GM21423 (cell line): ENCODE data around the gene ASRGL1.
"Not testable (repeated sequence)": the region's sequence is repeated elsewhere in the genome, so short reads cannot be mapped to it uniquely, and the experiment has no call there.

Experiments
- ATAC-seq: cut with Tn5 transposase; IDR thresholded peaks from one replicate; pipeline ENCODE4 v1.9.1; 2021; ENCODE audit warnings: mild to moderate bottlenecking, moderate library complexity; ENCODE audit not compliant: unreplicated experiment

The ASRGL1 gene

DNA sequence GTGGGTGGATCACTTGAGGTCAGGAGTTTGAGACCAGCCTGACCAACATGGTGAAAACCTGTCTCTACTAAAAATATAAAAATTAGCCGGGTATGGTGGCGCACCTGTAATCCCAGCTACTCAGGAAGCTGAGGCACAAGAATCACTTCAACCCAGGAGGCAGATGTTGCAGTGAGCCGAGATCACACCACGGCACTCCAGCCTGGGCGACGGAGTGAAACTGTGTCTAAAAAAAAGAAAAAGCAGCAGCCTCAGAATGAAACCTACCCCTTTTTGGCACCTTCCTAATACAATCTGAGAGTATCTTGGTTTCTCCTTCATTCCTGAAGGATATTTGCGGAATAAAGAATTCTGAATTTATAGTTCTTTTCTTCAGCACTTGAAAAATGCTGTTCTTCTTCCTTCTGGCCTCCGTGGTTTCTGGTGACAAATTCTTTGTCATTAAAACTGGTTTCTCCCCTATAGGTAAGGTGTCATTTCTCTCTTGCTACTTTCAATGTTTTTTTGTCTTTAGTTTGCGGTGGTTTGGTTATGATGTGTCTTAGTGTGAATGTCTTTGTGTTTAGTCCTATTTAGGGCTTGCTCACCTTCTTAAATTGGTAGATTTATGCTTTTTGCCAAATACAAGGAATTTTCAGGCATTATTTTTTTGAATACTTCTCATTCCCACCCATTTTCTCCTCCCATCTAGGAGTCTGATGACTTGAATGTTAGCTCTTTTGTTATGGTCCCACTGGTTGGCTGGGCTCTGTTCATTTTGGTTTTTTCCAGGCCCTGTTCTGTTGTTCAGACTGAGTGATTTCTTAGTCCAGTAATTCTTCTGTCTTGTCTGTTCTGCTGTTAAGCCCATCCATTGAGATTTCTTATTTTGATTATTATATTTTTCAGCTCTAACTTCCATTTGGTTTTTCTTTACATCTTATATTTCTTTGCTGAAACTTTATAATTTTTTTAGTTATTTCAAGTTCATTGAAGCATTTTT, 15.4 kb downstream of the ASRGL1 start:
- no peak for ATAC-seq

DNA sequence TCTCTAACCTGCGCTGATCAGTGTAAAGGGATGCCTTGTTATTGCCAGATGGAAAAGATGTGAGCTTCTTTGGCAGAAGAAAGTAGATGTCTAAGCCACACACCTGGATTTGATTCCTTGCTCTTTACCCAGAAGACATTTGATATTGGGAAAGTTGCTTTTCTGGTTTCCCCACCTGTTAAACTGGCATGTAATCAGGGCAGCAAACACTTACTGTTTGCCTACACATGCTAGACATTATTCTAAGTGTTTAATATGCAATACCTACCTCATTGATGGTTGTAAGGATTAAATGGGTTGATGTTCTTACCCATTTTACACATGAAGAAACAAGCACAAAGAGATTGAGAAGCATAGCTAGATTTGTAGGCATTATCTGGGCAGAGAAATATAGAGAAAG, 16.6 kb downstream of the ASRGL1 start:
- ATAC-seq = no peak

DNA sequence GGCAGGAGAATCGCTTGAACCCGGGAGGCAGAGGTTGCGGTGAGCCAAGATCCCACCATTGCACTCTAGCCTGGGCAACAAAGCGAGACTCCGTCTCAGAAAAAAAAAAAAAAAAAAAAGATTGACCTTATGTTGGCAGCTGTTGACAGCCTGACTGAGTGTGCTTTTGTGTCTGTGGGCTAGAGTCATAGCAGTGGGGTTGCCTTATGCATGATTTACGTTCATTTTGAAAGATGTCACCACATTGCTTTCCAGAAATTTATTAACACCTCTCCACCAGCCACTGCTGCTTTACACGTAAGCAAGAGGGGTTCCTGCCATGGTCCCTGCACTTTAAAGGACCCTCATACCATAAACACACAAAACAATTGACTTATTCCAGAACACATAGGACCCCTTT, 21.0 kb downstream of the ASRGL1 start:
- ATAC-seq = no peak

DNA sequence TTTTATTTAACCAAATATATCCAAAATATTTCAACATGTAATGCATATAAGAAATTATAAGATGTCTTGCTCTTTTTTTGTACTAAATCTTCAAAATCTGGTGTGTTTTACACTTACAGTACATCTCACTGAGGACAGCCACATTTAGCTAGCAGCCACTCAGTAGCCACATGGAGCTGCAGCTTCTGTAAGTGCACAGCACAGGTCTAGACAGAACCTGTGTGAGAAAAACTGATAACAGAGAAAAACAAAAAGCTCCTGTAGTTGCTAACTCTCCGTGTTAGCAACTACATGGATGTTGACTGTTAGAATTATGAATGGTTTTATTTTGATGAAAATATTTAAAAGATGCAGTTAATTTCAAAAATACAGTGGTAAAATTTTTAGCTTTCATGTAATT, 22.2 kb downstream of the ASRGL1 start:
- no peak for ATAC-seq

DNA sequence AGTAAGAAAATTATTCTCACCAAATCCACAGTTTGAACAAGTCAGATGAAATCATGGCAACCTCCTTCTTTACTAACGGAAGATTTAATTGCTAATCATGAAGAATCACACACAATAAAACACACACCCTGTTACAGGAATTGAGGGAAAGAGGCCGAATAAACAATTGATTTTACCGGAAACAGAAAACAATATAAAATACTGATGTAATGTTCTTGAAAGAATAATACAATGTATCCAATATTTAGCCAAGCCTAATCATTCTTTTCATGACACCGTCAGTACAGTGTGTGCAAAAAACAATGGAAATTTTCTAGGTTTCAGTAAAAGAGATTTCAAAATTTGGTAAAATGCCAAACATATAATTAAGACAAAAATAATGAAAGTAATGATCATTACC, 23.4 kb downstream of the ASRGL1 start:
- ATAC-seq = no peak

DNA sequence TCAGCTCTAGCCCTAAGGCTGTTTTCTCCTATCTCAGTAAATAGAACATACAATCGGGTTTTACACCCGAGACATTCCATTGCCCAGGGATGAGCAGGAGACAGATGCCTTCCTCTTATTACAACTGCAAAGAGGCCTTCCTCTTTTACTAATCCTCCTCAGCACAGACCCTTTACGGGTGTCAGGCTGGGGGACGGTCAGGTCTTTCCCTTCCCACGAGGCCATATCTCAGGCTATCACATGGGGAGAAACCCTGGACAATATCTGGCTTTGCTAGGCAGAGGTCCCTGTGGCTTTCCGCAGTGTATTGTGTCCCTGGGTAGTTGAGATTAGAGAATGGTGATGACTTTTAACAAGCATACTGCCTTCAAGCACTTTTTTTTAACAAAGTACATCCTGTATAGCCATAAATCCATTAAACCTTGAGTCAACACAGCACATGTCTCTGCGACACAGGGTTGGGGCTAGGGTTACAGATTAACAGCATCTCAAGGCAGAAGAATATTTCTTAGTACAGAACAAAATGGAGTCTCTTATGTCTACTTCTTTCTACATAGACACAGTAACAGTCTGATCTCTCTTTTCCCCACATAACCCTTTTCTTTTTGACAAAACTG, 31.7 kb downstream of the ASRGL1 start:
- ATAC-seq = not testable (repeated sequence)

DNA sequence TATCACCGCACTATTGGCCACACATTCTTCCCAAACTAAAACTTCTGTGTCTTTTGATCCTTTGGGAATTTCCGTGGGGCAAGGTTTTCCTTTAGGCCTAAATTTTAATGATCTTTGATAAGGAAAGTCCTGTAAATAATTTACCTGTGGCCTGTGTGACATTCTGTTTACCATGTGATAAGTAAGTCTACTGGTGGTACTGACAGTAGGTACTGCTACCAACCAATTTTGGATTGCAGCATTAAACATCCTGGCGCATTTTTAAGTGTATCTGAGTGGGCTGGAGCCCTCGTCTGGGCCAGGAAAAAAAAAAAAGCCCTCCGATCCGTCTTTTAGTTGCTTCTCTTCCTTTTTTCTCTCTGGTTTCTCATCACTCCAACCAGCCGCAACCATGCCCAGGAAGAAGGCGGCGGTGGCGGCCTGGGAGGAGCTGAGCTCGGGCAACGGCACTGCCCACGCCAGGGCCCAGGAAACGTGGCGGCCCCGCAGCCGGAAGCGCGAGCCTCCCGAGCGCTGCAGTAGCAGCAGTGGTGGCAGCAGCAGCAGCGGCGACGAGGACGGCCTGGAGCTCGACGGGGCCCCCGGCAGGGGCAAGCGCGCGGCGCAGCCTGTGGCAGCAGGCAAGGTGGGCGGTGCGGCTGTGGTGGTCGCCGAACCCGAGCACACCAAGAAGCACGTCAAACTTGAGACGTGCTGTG, 33.6 kb downstream of the ASRGL1 start:
- no peak for ATAC-seq

DNA sequence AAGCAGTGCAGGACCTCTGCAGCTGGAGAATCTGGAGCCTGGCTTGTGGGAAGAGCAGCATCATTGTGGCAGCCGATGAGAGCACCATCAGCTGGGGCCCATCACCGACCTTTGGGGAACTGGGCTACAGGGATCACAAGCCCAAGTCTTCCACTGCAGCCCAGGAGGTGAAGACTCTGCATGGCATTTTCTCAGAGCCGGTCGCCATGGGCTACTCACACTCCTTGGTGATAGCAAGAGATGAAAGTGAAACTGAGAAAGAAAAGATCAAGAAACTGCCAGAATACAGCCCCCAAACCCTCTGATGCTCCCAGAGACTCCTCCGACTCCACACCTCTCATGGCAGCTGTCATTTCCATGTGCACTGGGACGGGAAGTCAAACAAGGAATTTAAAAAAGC, 35.6 kb downstream of the ASRGL1 start:
- ATAC-seq = no peak

DNA sequence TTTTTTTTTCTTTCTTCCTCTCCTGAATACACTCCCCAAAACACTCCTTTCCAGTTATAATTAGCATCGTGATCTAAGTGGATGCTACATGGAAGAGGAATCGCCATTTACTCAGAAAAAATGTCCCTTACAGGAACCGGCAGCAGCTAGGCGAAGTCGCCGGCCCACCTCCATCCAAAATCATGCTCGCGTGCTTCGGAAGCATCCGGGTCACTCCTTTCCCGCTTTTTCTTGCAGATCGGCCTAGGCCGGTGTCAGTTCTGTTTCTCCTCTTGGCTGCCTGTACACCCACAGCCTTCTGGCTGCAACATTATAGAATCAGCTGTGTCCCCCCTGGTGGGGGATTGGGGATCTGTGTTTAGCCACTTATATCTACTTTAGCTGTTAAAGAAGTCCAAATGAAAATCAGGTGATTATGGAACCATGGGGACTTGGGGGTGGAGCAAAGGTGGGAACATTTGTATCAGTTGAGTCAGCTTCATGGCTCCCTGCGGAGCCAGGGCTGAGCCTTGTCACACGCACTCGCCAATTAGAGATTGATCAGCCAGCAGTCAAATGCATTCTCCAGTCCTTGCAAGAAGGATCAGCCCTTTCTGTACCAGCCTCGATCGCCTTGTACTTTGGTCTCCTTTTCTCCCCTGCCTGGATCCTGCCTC, 36.3 kb downstream of the ASRGL1 start:
- ATAC-seq = no peak

DNA sequence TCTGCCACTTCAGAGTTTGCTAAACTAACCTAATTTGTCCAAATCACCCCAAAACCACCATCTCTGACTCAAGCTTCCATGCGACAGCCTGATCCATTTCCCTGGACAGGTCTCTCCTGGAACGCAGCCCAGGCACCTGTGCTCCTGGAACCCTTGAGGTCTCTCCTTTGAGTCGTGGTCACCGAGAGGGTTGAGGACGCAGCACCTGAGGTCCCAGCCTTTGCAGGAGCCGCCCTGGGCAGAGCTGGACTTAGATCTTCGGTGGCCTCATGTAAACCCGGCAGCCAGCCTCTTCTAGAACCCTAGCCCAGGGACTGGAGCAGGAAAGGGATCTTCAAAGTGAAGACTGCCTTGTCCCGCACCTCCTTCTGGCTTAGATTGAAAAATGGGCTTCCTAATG, 37.6 kb downstream of the ASRGL1 start:
- no peak for ATAC-seq

DNA sequence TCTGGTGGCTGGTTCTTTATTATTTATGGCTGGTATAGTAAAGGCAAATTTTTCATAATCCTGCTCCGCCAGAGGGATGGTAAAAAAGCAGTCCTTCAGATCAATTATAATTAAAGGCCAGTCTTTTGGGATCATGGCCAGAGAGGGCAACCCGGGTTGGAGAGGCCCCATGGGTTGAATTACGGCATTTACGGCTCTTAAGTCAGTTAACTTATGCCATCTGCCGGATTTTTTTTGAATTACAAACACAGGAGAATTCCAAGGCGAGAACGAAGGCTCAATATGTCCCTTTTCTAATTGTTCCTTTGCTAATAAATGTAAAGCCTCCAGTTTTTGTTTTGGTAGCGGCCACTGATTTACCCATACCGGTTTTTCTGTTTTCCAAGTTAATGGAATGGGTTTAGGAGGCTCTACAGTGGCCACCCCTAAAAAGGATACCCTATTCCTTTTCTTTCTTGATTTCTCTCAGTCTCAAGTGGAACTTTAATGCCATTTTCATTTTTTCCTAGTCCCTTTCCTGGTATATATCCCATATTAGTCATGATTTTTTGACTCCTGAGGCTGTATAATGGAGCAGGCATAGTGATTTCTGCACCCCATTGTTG, 41.3 kb downstream of the ASRGL1 start:
- not testable (repeated sequence) for ATAC-seq

DNA sequence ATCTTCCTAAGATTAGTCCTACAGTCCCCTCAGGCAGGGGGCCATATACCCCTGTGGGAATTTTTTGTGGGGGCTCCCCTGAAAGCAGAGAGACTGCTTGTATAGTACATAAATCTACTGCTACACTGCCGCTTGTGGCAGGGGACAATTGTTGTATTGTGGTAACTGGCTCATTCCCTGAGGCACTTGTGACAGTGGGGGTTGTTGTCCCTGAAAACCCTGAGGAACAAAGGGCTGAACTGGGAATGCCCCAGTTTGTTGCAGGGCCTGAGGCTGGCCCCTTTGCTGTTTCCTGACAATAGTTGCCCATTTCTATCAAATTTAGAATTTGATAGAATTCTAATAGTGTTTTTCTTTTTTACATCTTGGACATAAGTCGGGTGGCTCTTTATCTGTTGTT, 42.3 kb downstream of the ASRGL1 start:
- not testable (repeated sequence) for ATAC-seq

DNA sequence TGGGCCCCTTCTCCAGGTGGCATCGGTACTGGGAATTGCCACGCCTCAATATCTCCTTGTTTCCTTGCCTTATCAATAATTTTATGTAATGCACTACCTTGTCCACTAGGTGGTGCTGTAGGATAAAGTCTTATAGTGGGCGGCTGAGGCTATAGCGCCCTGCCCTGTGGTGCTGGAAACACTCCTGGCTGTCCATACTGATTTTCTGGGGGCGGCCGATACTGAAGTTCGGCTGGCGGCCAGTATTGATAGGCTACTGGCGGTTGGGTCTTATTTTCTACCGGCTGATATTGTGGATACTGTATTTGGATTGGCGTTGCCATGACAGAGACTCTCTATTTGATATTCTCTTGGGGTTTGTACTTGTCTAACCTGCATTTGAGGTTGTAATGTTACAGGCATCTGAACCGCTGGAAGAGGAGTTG, 43.6 kb downstream of the ASRGL1 start:
- not testable (repeated sequence) for ATAC-seq

DNA sequence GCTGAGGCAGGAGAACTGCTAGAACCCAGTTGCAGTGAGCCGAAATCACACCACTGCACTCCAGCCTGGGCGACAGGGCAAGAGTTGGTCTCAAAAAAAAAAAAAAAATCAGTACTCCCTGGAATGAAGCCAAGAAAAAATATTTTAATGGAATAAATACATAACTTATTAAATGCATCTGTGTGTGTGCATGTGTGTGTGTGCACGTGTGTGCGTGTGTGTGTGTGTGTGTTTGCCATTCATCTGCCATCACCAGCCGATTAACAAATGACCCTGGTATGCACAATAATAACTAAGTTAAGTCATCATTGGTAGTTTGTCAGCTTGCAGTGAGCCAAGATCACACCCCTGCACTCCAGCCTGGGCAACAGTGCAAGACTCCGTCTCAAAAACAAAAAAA, 46.6 kb downstream of the ASRGL1 start:
- ATAC-seq = no peak

DNA sequence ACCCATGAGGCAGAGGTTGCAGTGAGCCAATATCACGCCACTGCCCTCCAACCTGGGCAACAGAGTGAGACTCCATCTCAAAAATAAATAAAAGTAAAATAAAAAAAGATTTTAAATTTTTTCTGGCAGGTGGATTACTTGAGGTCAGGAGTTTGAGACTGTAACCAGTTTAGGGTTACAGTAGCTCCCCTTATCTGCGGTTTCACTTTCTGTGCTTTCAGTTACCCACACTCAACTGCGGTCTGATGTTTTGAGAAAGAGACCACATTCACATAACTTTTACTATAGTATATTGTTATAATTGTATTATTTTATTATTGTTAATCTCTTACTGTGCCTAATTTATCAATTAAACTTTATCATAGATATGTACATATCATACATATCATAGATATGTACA, 48.8 kb downstream of the ASRGL1 start:
- ATAC-seq = not testable (repeated sequence)

DNA sequence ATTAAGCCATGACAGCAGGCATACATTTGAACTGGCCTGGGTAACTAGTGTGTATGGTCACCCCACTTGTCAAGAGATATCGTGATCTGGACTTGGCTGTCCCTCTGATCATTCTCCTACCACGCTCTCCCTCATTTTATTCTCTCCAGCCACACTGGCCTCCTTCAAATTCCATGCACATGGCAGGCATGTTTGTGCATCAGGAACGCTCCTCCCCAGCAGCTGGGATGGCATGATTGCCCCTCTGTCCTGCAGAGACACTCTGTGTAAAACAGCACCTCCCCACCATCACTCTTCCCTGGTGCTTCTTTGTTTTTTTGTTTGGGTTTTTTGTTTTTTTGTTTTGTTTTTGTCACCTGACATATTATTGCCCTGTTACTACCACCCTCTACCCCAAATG, 50.1 kb downstream of the ASRGL1 start:
- ATAC-seq = no peak

DNA sequence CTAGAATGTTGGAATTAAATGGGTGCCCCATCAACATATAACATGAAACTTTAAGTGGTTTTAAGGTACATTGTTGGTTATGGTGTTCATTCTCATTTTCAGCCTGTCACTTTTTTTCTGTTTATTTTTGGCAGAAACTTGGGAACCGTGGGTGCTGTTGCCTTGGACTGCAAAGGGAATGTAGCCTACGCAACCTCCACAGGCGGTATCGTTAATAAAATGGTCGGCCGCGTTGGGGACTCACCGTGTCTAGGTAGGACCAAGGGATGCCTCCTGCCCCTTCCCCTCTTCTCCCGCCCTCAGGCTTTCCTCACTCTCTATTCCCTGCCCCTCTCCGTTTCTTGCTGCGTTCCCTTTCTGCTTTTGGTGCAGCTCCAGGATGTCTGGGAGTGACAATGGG, 51.8 kb downstream of the ASRGL1 start:
- ATAC-seq = no peak

DNA sequence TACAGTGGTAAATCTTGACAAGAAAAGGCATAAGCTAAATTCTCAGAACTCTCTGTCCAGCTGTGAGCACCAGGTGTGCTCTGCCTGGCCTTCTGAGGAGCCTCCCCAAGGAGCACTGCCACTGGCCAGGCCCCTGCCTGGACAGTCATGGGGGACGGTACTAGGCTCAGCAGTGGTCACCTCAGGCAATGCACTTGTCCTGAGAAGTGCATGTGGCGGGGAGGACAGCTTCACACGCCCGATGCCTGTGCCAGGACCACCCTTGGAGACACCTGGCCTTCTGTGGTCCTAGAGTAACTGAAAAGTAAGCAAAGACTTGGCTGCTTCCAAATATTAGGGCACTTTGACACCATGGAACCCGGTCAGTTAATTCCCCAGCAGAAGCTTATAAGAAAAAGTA, 53.0 kb downstream of the ASRGL1 start:
- ATAC-seq = no peak

DNA sequence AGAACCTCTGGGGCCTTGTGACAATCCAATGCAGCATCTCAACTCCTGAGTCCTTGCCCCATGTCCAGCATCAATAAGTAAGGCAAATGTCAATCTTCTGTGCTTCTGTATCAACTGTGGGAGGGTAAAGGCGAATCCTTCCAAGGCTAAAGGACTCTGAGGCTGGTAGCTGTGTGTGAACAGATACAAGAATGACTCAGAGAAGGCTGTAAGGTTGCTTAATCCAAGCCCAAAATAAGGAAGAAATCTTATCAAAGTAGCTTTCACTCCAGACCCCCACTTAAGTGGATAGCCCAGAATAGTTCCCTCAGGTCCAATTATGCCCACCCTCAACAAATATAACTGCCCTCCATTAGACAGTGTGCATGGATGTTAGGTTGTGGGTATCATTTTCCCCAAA, 53.5 kb downstream of the ASRGL1 start:
- no peak for ATAC-seq

DNA sequence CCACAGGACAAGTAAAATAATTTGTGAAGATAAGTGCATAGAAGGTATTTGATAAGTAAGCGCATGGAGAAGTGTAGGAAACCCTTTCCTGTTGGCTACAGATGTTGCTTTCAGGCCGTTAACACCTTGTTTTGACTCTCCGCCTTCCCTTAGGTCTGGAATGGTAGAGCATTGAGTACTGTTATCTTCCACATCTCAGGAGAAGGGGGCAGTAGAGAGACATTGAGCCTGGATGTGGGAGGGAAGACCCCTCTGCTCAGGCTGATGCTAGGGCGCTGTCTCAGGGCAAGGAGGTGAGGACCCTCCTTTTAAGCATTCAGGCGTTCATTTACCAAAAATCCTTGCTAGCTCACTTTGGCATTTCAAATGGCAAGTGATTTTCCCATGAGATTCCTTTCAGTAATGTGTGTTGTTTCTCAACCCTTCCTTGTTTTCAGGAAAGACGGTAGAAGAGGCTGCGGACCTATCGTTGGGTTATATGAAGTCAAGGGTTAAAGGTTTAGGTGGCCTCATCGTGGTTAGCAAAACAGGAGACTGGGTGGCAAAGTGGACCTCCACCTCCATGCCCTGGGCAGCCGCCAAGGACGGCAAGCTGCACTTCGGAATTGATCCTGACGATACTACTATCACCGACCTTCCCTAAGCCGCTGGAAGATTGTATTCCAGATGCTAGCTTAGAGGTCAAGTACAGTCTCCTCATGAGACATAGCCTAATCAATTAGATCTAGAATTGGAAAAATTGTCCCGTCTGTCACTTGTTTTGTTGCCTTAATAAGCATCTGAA, 54.6 kb downstream of the ASRGL1 start:
- no peak for ATAC-seq
